Measurements from ENCODE around the gene MVK. TPM values are rescaled to one million over a fixed set of nuclear protein-coding genes. Genes with fewer than 3 reads are reported as not detected.

The MVK gene
- total and polyA plus RNA-seq, 2 experiments from 2014 or later: 16.7 to 40.1 TPM

DNA sequence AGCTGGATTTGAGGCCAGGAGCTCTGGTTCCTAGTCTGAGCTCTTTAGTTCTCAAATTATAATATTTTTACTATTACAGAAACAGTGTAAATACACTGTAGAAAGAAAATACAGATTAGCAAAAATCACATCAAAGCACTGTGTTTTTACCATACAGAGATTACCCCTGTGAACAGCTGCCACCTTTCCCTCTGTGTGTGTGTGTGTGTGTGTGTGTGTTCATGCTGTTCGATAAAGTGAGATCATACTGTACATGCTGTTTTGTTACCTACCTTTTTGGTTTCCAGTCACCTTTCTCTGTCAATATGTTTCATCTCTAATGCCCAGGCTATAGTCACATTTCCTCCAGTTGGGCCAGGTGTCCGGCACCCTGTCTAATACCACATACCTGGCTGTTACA lies 26.9 kb downstream of the MVK start:
- no peaks in the 10 kb centered on the region for H3K9me3 Mint-ChIP-seq
- H2AFZ ChIP-seq: no peak overlapping the region
- ATAC-seq: no peak
- H3F3A ChIP-seq (replicated peaks; ENCODE audit: low read depth): no peaks in the 10 kb centered on the region
- H3K27me3 ChIP-seq (ENCODE audit: insufficient read depth): no peaks in the 10 kb centered on the region
- no peak overlapping the region for H3K4me3 ChIP-seq
- no peak for TF ChIP-seq STAT1 (IDR thresholded peaks at IDR 0.05; ENCODE audit: unreplicated experiment)
- no peak for TF ChIP-seq CREB1 (CRISPR knock-in tag; IDR thresholded peaks at IDR 0.05; ENCODE audit: low read depth)
- TF ChIP-seq ZNF114 (CRISPR knock-in tag; IDR thresholded peaks at IDR 0.05): no peak
- TF ChIP-seq POLR2AphosphoS5 (IDR thresholded peaks at IDR 0.05; ENCODE audit: low read depth): no peak
- TF ChIP-seq, protein P1, sequence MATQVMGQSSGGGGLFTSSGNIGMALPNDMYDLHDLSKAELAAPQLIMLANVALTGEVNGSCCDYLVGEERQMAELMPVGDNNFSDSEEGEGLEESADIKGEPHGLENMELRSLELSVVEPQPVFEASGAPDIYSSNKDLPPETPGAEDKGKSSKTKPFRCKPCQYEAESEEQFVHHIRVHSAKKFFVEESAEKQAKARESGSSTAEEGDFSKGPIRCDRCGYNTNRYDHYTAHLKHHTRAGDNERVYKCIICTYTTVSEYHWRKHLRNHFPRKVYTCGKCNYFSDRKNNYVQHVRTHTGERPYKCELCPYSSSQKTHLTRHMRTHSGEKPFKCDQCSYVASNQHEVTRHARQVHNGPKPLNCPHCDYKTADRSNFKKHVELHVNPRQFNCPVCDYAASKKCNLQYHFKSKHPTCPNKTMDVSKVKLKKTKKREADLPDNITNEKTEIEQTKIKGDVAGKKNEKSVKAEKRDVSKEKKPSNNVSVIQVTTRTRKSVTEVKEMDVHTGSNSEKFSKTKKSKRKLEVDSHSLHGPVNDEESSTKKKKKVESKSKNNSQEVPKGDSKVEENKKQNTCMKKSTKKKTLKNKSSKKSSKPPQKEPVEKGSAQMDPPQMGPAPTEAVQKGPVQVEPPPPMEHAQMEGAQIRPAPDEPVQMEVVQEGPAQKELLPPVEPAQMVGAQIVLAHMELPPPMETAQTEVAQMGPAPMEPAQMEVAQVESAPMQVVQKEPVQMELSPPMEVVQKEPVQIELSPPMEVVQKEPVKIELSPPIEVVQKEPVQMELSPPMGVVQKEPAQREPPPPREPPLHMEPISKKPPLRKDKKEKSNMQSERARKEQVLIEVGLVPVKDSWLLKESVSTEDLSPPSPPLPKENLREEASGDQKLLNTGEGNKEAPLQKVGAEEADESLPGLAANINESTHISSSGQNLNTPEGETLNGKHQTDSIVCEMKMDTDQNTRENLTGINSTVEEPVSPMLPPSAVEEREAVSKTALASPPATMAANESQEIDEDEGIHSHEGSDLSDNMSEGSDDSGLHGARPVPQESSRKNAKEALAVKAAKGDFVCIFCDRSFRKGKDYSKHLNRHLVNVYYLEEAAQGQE (IDR thresholded peaks at IDR 0.05; ENCODE audit: unreplicated experiment): no peak
- no peak for TF ChIP-seq EZH2phosphoT487 (IDR thresholded peaks at IDR 0.05; ENCODE audit: unreplicated experiment)
- no peak for TF ChIP-seq NANOG (IDR thresholded peaks at IDR 0.05; ENCODE audit: borderline replicate concordance)
- no peak overlapping the region for H3K27ac Mint-ChIP-seq
- H3K36me3 Mint-ChIP-seq (ENCODE audit: low read depth): no peaks in the 10 kb centered on the region
- no peak overlapping the region for H3K4me3 Mint-ChIP-seq
- peaks cover 5% of the 10 kb centered on the region for H3K27me3 Mint-ChIP-seq (ENCODE audit: insufficient read depth, low read depth, poor library complexity)
- H3K27ac ChIP-seq (ENCODE audit: low read depth): no peak overlapping the region
- no peaks in the 10 kb centered on the region for H3K9me2 ChIP-seq (ENCODE audit: insufficient read depth)
- no peaks in the 10 kb centered on the region for H3K36me3 ChIP-seq (ENCODE audit: insufficient read depth)
- no peaks in the 10 kb centered on the region for H4K20me1 ChIP-seq (replicated peaks; ENCODE audit: insufficient read depth)
- no peak overlapping the region for H3K4me2 ChIP-seq
- no peak for DNase-seq (ENCODE audit: low spot score)
- H3K4me1 Mint-ChIP-seq: peaks cover 15% of the 10 kb centered on the region
- H3K4me1 ChIP-seq (ENCODE audit: insufficient read depth): peaks cover 3% of the 10 kb centered on the region; the same call in 1 of the 2 replicates
- no peaks in the 10 kb centered on the region for H3K79me2 ChIP-seq (replicated peaks; ENCODE audit: insufficient read depth)

DNA sequence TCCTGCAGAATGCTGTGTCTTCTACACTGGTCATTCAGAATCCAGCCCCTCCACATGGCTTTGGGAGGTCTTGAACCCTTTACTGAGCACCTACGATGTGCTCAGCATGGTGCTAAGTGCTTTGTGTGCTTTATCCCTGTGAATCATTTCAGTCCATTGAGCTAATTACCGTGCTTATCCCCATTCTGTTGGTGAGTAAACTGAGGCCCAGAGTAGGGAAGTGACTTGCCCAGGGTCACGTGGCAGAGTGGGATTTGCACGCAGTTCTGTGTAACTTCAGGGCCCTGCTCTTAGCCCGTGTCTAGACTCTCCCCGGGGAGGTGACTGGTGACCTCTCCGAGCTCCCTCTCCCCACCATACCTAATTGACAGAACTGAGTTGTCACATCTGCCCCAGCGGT lies 27.4 kb downstream of the MVK start:
- Mint-ChIP-seq H3K9me3 (no peaks in the 10 kb centered on the region), H3K4me1 (peaks cover 15% of the 10 kb centered on the region), H3K4me3 (no peak overlapping the region), H3K27ac (no peak overlapping the region), H3K36me3 (ENCODE audit: low read depth) (no peaks in the 10 kb centered on the region), H3K27me3 (ENCODE audit: insufficient read depth, low read depth, poor library complexity) (peaks cover 5% of the 10 kb centered on the region)
- H3K9me2 ChIP-seq (ENCODE audit: insufficient read depth): no peaks in the 10 kb centered on the region
- no peak for TF ChIP-seq ZNF331 (CRISPR knock-in tag; IDR thresholded peaks at IDR 0.05; ENCODE audit: low read depth)
- no peak for TF ChIP-seq NANOG (IDR thresholded peaks at IDR 0.05; ENCODE audit: borderline replicate concordance)
- no peak for TF ChIP-seq STAT1 (IDR thresholded peaks at IDR 0.05; ENCODE audit: unreplicated experiment)
- no peak for TF ChIP-seq ETS1 (IDR thresholded peaks at IDR 0.05)
- no peak for TF ChIP-seq EZH2 (IDR thresholded peaks at IDR 0.05; ENCODE audit: low read depth, unreplicated experiment)
- TF ChIP-seq JUNB (IDR thresholded peaks at IDR 0.05; ENCODE audit: unreplicated experiment): no peak
- TF ChIP-seq, protein P2, sequence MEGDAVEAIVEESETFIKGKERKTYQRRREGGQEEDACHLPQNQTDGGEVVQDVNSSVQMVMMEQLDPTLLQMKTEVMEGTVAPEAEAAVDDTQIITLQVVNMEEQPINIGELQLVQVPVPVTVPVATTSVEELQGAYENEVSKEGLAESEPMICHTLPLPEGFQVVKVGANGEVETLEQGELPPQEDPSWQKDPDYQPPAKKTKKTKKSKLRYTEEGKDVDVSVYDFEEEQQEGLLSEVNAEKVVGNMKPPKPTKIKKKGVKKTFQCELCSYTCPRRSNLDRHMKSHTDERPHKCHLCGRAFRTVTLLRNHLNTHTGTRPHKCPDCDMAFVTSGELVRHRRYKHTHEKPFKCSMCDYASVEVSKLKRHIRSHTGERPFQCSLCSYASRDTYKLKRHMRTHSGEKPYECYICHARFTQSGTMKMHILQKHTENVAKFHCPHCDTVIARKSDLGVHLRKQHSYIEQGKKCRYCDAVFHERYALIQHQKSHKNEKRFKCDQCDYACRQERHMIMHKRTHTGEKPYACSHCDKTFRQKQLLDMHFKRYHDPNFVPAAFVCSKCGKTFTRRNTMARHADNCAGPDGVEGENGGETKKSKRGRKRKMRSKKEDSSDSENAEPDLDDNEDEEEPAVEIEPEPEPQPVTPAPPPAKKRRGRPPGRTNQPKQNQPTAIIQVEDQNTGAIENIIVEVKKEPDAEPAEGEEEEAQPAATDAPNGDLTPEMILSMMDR (conservative IDR thresholded peaks at IDR 0.05; ENCODE audit: low read depth in 2 of 2): no peak
- TF ChIP-seq, protein P1 (IDR thresholded peaks at IDR 0.05; ENCODE audit: unreplicated experiment): no peak
- TF ChIP-seq POLR2AphosphoS5 (IDR thresholded peaks at IDR 0.05; ENCODE audit: low read depth): no peak
- H3K79me2 ChIP-seq (replicated peaks; ENCODE audit: insufficient read depth): no peaks in the 10 kb centered on the region
- no peak overlapping the region for H3K4me3 ChIP-seq
- peaks cover 3% of the 10 kb centered on the region; the same call in 1 of the 2 replicates for H3K4me1 ChIP-seq (ENCODE audit: insufficient read depth)
- no peak for DNase-seq (ENCODE audit: low spot score)
- ATAC-seq: no peak
- H4K20me1 ChIP-seq (replicated peaks; ENCODE audit: insufficient read depth): no peaks in the 10 kb centered on the region
- H3K36me3 ChIP-seq (ENCODE audit: insufficient read depth): no peaks in the 10 kb centered on the region
- no peak overlapping the region for H3K4me2 ChIP-seq
- H2AFZ ChIP-seq: no peak overlapping the region
- H3K27me3 ChIP-seq (ENCODE audit: insufficient read depth): no peaks in the 10 kb centered on the region
- no peaks in the 10 kb centered on the region for H3F3A ChIP-seq (replicated peaks; ENCODE audit: low read depth)
- H3K27ac ChIP-seq (ENCODE audit: low read depth): no peak overlapping the region
